ENCODE measurements around the gene DUSP23.

Gene DUSP23

DNA sequence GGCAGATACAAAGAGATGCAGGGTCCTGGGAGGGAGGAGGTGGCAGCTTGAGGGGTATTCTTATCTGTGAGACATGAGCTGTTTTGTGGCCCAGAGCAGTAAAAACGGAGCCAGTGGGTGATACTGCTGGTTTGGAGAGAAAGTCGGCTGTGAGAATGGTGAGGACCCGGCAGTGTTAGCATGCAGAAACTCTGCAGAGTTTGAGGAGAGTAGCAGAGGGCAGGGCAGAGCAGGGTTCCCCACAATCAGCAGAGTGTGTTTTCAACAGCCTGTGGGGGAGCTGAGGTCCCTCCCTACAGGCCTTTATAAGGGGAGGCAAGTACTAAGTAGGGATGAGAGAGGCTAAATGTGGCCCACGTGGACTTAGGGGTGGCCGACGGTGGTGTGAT lies 46.3 kb downstream of the DUSP23 start:
- no peak overlapping the region for H3K4me3 ChIP-seq (ENCODE audit: low read depth, low read length)
- TF ChIP-seq, protein P1, sequence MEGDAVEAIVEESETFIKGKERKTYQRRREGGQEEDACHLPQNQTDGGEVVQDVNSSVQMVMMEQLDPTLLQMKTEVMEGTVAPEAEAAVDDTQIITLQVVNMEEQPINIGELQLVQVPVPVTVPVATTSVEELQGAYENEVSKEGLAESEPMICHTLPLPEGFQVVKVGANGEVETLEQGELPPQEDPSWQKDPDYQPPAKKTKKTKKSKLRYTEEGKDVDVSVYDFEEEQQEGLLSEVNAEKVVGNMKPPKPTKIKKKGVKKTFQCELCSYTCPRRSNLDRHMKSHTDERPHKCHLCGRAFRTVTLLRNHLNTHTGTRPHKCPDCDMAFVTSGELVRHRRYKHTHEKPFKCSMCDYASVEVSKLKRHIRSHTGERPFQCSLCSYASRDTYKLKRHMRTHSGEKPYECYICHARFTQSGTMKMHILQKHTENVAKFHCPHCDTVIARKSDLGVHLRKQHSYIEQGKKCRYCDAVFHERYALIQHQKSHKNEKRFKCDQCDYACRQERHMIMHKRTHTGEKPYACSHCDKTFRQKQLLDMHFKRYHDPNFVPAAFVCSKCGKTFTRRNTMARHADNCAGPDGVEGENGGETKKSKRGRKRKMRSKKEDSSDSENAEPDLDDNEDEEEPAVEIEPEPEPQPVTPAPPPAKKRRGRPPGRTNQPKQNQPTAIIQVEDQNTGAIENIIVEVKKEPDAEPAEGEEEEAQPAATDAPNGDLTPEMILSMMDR (IDR thresholded peaks at IDR 0.05; ENCODE audit: low read depth, low read length, missing control alignments) = no peak
- DNase-seq (ENCODE audit: low read depth) = no peak

- no peak overlapping the region for H3K4me3 ChIP-seq (ENCODE audit: low read depth, low read length)
- TF ChIP-seq, protein P1 (IDR thresholded peaks at IDR 0.05; ENCODE audit: low read depth, low read length, missing control alignments) = no peak
- no peak for DNase-seq (ENCODE audit: low read depth)
Measured at GRCh38 chr1:159827549-159827948, 46.8 kb downstream of the DUSP23 start.

- no peak for DNase-seq (ENCODE audit: low read depth)
- H3K4me3 ChIP-seq (ENCODE audit: low read depth, low read length) = no peak overlapping the region
- TF ChIP-seq, protein P1 (IDR thresholded peaks at IDR 0.05; ENCODE audit: low read depth, low read length, missing control alignments) = no peak
Measured at GRCh38 chr1:159828176-159828575, 47.4 kb downstream of the DUSP23 start.

GRCh38 chr1:159828581-159829272 lies 48.0 kb downstream of the DUSP23 start:
- H3K4me3 ChIP-seq (ENCODE audit: low read depth, low read length) = no peak overlapping the region
- no peak for DNase-seq (ENCODE audit: low read depth)
- TF ChIP-seq, protein P1 (IDR thresholded peaks at IDR 0.05; ENCODE audit: low read depth, low read length, missing control alignments) = no peak

GRCh38 chr1:159829273-159829634 lies 48.5 kb downstream of the DUSP23 start:
- DNase-seq (ENCODE audit: low read depth) = no peak
- TF ChIP-seq, protein P1 (IDR thresholded peaks at IDR 0.05; ENCODE audit: low read depth, low read length, missing control alignments) = peak; percentile 55
- no peak overlapping the region for H3K4me3 ChIP-seq (ENCODE audit: low read depth, low read length)

DNA sequence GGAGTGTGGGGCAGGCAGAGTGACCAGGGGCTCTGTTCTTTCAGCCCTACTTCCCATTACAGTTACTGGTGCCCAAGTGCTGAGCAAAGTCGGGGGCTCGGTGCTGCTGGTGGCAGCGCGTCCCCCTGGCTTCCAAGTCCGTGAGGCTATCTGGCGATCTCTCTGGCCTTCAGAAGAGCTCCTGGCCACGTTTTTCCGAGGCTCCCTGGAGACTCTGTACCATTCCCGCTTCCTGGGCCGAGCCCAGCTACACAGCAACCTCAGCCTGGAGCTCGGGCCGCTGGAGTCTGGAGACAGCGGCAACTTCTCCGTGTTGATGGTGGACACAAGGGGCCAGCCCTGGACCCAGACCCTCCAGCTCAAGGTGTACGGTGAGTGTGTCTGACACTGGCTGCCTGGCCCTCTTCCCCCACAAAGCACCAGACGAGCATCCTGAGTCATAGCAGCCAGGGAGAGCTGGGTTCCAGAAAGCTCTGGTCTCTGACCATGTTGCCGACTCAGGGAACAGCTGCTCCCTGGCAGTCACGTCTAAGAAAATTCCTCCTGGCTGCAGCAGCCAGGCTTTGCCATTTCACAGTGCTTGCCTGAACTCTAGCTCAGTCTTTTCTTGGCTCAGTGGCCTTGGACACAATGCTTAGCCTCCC lies 49.2 kb downstream of the DUSP23 start:
- TF ChIP-seq, protein P1 (IDR thresholded peaks at IDR 0.05; ENCODE audit: low read depth, low read length, missing control alignments) = no peak
- DNase-seq (ENCODE audit: low read depth) = no peak
- H3K4me3 ChIP-seq (ENCODE audit: low read depth, low read length) = no peak overlapping the region

- TF ChIP-seq, protein P1 (IDR thresholded peaks at IDR 0.05; ENCODE audit: low read depth, low read length, missing control alignments) = no peak
- H3K4me3 ChIP-seq (ENCODE audit: low read depth, low read length) = no peak overlapping the region
- DNase-seq (ENCODE audit: low read depth) = no peak
Measured at GRCh38 chr1:159830722-159831121, 50.0 kb downstream of the DUSP23 start.

All from GM12864 (cell line).